NCI-H82 treated with DMSO at 0.1 percent for 48 hours (cell line): Measurements from ENCODE around the gene PIP5K1C.

Experiments used
- DNase-seq: peaks from one replicate; lab custom pipeline; 2025; ENCODE audit not compliant: unreplicated experiment; lab: John Stamatoyannopoulos, UW

PIP5K1C gene

DNA sequence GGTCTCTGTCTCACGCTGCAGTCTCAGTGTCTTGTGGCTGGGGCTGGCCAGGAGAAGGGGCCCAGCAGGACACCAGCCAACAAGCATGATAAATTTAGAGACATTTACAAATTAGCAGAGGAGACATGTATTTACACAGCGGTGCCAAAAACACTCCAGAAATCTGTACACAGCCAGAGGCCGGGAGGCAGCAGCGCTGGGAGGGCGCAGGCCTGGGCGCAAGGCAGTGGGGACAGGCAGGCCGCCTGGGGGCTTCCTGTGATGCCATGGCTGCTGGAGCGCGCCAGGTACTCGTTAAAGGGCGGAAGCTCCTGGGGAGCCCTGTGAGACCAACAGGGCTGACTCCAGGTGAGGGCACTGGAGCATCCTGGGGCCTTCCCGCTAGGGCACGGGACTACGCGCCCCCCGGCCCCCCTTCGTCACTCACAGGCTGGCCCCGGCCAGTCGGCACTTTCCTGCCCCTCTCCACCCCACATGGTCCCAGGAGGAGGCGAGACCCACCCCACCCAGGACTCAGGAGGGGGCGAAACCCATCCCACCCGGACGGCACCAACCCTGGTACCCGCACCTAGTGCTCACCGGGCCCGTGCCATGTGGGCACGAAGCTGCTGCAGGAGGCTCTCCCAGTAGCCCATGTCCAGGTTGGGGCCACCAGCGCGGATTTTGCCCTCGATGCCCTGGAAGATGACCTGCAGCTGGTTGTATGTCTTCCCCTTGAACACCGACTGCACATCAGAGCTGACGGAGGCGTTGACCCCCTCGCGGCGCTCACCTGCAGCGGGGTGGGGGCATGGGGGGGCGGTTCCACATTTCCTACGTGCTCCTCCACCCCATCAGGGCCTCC is 86.2 kb downstream of the PIP5K1C start:
- no peak for DNase-seq

DNA sequence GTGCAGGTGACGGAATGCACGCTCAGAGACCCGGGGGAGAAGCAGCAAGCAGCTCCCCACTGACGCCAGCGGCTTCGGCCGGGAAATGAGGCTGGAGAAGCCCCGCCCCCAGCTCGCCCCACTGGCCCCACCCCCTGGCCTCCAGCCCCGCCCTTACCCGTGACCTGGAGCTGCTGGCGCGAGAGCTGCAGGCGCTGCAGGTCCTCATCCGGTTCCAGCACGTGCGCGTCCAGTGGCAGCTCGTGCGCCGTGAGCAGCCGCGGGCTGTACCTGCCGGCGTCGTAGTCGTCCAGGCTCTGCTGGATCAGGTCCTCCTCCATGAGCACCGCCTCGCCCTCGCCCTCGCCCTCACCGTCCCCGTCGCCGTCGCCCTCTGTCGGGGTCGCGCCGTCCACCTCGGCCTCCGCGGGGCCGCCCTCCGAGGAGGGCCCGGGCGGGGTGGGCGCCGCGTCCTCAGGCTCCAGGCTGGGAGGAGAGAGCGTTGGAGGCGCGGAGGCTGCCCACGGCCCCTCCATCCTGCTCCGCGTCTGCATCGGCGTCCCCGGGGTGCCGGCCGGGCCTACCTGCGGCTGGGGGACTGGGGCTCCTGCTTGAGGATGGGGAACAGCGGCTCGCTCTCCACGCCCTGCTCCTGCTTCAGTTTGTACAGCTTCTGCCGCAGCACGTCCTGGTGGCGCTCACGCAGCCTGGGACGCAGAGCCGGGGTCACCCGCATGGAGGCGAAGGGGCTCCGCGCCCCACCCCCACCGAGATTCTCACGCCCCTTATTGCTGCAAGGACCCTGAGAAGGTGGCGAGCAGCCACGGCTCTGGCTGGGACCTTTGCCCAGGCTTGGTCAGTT is 87.1 kb downstream of the PIP5K1C start:
- DNase-seq, result no peak

DNA sequence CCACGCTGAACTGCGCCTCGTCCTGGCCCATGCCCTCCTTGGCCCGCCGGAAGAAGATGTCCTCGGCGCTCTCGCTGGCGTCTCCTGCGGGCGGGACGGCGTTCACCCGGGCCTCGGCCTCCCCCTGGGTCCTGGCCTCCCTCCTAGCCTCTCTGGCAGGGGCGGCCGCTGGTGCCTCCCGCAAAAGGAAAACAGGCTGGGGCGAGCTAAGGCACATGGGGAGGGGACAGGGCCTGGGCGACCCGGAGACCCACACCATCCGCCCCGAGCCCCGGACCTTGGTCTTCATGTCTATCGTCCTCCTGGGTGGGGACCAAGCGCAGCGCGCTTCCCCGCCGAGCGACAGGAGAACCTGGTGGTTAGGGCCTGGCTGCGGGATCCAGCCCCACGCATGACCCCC is 87.9 kb downstream of the PIP5K1C start:
- no peak for DNase-seq

DNA sequence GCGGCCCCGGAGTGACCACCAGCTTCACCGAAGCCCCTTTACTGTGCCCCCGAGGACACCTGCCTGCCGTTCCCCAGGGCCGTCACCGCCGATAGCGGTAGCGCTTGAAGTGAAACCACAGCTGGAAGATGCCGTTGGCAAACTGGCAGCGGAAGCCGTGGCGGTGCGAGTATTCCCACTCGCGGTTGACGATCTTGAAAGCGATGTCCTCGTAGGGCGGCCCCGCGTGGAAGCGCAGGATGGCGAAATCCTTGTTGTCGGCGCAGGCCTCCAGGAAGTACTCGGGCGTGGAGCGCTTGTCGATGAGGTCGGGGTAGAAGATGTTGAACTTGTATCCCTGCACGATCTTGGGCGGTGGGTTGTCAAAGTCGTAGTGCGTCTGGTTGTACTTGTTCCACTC is 88.4 kb downstream of the PIP5K1C start:
- DNase-seq, result no peak

DNA sequence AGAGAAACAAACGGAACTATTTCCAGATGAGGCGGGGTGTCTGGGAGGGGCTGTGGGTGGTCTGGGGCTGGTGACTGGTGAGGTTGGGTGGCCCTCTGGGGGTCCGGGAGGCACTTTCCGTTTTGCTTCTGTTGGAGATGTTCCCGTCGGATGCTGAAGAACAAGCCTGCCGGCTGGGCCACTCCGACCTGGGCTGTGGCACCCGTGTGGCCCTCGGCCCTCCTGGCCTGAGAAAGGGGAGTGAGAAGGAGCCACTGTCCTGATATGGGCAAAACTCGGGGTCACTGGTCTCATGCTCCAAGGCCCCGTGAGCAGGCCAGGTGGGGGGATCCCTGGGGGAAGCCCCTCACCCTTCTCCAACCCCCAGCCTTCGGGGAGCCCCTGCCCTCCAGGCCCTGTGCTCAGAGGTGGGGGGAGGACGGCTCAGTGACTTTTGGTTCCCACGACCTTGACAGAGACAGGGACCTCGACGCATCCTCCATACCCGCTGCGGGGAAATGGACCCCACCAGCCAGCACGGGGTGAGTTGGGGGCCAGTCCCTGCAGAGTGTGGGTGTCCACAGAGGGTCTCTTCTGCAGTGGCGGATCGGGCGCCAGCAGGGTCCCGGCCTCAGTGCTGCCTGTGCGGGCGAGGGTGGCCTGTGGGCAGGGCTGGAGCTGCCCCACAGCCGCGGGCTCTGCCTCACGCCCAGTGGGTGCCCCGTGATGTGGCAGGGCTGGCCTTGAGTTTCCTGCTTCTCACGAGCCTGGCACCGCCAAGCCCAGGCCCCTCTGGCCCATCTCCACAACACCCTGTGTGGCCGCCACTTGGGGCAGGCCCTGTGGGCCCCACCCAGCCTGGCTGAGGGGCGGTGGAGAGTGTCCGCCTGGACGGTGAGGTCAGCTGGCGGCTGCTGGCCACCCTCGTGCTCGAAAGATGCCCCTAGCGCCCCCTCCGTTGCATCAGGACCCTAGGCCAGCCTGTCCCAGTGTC is 89.2 kb downstream of the PIP5K1C start:
- DNase-seq, result no peak

DNA sequence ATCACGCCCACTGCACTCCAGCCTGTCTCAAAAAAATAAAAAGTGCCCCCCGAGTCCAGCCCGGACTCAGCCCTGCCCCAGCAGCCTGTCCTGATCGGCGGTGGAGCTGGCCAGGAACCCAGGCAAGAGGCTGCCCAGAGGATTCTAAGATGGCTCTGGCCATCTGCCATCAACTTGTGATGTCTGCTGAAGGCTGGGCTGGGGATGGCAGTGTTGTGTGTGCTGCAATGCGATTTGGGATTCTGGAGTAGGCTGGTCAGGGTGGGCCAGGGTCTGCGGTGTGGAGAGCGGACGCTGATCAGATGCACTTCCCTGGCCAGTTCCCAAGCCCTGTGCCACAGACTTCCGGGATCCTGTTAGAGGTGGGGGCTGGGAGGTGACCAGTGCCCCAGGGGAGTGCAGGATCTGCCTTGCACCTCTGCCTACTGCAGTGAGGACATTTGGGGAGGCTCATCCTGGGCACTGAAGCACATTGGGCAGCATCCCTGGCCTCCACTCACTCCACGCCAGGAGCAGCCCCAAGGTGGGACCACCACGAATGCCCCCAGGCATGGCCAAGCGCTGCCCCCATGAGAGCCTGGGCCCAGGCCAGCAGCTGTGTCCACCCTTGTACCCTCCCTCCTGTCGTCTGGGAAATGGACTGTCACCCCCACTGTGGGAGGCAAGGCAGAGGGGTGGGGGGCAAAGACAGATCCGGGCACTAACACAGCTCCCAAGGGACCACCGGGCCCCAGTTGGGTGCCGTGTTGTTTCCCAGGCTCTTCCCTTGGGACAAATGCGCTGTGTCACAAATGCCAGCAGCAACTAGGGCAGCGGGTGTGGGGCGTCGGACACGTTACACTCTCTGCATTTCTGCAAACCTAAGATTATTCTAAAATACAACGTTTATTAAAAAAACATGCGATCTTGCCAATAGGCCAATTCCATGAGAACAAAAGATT is 90.2 kb downstream of the PIP5K1C start:
- DNase-seq, result no peak

DNA sequence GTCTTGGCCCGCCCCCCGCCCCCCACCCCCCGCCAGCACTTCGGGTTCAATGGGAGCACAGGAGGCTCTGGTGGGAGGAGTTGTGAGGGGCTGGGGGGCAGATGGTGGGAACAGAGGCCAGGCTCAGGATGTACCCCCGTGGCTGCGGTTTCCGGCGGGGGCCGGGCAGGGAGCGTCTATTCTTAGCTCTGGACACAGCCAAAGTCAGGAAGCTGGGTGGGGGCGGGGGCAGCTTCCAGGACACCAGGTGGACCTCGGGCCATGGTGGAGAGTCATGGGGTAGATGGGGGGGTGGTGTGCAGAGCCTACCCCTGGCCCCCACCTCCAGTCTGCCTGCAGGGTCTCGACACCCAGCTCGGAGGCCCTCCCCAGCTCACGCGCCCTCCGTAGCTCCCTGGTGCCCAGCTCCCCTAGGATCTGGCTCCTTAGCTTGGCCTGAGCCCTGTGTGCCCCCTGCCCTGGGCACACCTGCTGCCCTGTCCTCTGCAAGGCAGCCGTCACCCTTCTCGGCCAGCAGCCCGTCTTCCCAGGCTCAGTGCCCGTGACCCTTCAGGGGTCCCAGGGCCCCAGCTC is 91.4 kb downstream of the PIP5K1C start:
- no peak for DNase-seq

DNA sequence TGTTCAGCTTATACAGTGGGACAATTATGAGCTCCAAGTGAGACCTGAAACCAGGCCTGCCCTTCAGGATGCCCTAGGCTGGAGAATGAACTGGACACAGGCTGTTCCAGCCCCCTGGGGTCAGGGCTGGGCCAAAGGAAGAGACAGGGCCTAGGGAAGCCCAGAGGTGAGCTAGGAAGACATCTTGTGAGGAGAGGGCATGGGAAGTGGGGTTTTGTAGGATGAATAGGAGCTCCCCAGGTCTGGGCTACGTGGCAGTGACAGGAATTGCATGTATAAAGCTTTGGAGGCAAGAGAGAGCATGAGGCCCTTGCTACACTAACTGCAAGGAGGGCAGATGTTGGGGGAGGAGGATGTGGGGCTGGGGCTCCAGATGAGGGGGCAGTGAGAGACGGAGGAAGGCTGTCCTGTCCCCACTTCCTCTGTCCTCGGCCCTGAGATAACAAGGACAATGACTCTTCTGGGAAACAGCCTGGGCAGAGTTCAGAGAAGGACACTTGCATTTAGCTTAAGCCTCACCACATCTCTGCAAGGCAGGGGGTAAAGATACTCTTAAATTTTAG is 92.1 kb downstream of the PIP5K1C start:
- no peak for DNase-seq

DNA sequence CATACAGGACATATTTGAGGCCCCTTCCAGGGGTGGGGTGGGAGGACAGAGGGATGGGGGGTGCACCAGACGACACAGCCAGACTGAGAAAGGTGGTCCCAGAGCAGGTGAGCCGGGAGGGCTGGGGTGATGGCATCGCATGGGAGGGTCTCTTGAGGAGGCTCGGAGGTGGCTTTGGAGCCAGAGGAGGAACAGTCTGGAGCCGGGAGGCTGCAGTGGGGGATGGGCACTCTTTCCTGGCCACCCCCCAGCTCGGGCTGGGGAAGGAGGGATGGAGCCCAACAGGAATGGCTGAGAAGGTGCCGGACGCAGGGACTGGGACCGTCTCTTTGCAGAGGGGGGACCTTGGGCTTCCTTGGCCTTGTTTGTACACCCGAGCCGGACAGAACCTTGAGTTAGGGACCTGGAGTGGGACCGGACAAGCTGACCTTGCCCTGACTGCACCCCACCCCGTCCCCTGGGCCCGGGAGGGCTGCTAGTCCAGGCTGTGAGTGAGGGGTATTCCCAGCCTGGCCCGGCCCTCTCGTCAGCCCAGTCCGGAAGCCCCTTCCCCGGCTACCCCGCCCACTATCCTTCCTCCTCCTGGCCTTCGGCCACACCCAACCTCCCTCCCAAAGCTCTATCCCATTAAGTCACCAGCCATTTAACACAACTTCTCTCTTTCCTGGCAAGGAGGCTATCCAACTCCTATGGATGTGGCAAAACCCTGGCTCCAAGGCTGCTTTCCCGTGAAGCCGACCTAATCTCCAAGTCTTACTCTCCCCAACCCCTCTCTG is 92.8 kb downstream of the PIP5K1C start:
- no peak for DNase-seq

DNA sequence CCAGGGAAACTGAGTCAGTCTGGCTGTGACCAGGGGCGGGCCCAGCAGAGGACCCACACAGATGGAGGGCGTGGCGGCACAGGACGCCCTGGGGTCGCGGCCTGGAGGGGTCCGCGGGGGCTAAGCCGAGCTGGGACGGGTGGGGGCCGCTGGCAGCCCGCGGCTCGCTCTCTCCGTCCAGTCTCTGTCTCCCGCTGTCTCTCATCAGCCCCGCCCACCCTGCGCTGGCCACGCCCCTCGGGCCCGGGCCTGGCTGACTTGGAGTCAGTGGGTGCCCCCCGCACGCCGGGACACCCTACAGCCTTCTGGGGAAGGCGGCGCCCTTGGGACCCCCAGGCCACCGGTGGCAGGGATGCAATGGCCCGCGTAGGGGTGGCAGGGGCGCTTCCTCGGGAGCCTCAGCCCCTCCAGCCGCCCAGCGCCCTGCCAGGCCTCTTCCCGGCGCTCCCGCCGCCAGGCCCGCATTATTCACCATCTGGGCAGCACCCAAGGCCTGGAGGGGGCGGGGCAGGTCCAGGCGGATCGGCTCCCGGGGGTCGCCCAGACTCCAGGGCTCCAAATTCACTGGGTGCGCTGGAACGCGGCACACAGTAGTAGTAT is 93.5 kb downstream of the PIP5K1C start, which contains the start of gene TBXA2R:
TSS of gene TBXA2R (minus strand) at position 186 of the 600 bp plus-strand sequence. CDS start 6,241 bp downstream, outside the sequence.
- no peak for DNase-seq

DNA sequence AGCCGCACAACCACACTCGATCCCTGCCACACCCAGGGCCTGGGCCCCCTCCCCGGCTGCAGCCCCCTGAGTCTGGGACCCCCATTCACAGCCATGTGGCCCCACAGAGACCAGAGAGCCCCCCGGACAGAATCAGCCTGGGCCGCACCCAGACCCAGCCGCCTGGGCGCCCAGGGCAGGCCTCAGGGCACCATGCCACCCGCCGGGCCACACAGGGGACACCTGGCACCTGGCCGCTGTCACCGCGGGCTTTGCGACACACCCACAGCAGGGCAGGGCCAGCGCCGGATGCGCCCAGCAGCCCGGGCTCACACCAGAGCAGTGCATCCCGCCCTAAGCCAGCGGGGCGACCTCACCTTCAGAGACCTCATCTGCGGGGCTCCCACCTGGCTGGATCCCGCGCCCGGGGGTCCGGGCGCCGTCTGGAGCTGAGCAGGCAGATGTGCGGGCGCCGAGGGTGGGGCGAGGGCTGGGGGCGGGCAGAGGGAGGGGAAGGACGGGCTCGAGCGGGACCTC is 94.0 kb downstream of the PIP5K1C start:
- no peak for DNase-seq

DNA sequence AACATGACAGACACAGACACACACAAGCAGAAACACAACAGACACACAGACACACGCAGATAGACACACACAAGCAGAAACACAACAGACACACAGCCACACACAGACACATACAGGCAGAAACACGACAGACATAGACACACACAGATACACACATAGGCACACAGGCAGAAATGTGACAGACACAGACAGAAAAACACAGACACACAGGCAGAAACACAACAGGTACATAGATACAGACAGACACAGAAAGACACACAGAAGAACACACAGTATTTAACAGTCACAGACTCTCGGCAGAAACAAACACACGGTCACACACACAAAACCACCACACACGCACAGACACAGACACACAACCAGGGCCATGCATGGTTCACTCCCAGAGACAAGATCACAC is 94.5 kb downstream of the PIP5K1C start:
- DNase-seq, result no peak

DNA sequence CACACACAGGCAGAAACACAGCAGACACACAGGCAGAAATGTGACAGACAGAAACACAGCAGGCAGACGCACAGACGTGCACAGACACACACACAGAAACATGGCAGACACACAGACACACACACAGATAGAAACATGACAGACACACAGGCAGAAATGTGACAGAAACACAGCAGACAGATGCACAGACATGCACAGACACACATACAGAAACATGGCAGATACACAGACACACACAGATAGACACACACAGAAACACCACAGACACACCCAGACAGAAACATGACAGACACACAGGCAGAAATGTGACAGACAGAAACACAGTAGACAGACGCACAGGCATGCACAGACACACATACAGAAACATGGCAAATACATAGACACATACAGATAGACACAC is 94.9 kb downstream of the PIP5K1C start:
- DNase-seq, result no peak

DNA sequence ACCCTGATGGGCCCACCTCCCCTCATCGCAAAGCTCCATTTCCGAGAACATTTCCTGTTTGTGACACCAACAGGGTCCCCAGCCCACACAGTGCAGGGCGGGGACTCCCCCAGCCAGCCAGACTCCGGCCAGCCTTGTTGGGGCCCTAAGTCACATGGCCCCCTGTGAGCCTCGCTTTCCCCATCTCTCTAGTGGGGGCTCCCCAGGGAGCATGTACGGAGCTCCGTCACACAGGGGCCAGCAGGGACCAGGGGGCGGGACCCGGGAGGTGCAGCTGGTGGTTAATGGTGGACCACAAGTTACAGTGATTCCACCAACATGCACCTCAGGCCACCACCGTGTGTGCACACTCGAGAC is 95.3 kb downstream of the PIP5K1C start:
- no peak for DNase-seq

DNA sequence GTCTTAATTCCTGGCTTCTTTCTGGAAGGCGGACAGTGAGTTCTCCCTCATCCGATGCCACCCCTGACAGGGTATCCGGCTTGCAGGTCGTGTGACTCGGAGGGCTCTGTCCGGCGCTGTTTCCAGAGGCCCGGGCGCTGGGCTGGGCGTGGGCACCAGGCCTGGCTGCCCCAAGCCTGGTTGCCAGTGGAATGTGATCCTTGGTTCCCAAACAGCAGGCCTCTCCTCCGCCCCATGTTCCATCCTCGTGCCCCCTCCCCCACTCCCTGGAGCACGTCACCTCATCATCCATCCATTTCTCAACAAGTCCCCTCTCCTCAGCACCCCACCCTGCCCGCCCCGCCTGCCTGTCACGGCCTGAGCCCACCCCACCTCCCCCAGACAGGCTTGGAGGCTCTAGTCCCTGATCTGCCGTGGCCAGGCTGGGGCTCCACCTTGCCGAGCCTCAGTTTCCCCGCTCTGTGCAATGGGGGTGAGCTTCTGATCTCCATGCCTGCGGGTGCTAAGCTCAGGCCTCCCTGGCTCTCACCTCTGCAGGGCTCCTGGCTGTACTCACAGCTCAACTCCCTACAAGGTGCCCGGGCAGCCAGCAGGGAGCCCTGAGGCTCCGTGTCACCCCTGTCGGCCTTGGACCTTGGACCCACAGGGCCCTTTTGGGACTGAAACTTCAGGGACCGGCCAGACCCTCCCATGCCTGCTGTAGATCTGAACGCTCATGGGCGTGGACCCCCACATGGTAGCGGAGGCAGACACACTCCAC is 95.9 kb downstream of the PIP5K1C start:
- DNase-seq, result no peak

DNA sequence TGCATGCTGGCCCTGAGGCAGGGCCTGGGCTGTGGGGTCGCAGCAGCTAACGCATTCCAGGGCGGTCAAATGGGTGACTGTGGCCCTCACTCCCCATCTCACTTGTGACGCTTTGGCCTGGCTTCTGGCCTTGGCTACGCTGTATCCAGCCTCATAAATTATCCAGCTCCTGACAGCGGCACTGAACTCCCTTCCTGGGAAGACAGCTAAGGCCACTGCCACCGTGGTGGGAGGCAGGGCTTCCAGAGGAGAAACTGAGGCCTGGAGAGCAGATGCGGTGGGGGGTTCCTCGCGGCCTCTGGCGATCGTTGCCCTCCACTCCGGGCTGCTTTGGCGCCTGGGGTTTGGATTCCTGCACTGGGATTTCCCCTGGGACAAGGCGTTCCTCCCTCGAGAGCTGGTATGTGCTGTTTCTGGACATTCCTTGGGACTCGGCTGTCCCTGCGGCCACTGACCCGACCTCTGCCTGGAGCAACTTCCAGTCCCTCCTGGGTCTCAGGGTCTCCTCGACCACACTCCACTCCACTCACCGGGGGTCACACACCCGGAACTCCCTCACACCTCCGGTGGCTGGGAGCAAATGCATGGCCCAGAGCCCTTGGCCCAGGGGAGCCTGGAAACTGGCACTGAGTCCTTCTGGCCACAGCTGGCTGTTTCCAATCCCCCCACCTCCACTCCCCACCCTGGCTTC is 97.0 kb downstream of the PIP5K1C start:
- no peak for DNase-seq

DNA sequence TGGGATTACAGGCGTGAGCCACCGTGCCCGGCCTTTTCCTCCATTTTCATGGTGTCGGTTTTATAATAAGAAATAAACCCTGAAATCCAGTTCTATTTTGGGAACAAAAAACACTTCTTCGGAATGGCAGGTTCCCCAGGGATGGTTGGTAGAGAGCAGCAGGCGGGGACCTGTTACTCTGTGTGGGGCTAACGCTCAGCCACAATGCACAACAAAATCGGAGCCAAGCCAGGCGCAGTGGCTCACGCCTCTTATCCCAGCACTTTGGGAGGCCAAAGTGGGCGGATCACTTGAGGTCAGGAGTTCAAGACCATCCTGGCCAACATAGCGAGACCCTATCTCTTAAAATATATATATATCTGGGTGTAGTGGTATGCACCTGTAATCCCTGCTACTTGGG is 99.2 kb downstream of the PIP5K1C start:
- no peak for DNase-seq
